NCI-H510A treated with DMSO at 0.1 percent for 48 hours (cell line): ENCODE data around the gene SLX4IP.

Experiments used
- DNase-seq: peaks from one replicate; lab custom pipeline; 2025; lab: John Stamatoyannopoulos, UW

SLX4IP gene

GRCh38 chr20:10466855-10467254, 31.8 kb downstream of the SLX4IP start:
- no peak for DNase-seq

DNA sequence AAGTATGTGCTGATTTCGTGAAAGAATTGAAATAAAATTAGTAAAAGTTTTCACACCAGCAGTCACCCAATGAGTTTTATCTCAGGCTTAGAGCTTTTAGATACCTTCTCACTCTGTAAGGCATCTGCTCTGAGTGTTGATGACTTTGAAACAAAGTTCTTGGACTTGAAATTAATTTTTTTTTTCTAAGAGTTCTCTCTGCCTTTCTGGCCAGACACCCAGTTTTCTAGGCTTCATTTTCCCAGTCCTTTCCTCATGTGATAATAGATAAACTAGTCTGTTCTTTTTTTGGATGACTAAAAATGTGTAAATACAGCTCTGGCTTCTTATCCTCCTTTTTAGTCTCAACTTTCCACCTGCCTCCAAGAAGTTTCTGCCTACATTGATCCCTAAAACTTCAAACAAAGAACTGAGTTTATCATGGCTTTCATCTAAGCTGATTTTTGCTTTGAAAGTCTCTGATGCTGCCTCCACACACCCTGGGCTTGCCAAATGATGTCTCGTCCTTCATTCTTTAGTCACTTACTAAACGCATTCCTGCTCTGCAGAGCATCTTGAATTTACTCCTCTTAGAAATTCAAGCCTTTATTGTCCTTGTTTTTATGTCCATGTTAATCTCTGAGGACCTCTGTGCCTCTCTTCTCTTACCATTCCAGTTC, 32.7 kb downstream of the SLX4IP start:
- DNase-seq, result no peak

DNA sequence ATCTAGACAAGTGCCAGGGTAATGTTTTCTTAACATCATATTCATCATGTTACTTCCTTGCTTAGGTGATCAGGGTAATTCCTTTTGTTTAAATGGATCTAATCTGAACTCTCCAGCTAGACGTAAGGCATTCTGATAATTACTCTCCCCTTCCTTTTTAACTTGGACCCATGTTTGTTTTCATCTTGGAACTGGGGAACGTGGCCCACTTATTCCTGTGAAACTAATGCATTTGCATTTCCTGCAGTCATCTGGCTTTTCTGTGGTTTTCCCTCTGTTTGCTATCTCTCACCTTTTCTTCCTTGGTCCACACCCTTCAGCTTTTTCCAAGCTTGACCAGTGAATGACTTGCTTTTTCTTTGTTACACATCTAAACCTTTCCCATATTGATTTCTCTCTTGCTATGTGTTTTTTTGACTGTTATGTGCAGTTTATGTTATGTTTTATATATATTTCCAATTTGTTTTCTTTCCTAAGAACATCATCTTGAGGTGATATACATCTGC, 33.3 kb downstream of the SLX4IP start:
- DNase-seq, result no peak

DNA sequence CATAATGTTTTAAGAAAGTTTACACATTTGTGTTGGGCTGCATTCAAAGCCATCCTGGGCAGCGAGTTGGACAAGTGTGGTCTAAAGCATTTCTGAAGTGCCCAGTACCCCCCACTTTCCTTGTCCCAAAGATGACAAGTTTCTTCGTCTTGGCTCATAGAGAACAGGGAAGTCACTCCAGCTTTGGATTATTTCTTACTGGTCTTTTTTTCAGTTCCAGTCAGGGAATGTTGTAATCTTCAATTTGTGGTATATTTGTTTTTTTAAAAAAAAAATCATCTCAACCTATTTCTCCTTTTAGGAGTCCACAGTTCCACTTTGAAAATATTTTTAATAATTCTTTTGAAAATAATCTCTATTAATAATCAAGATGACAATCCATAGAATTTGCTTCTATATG, 34.0 kb downstream of the SLX4IP start:
- DNase-seq, result no peak

GRCh38 chr20:10469599-10469998, 34.5 kb downstream of the SLX4IP start:
- DNase-seq, result peak; percentile 93

- DNase-seq, result no peak
Observed at GRCh38 chr20:10470276-10470675, 35.2 kb downstream of the SLX4IP start.

GRCh38 chr20:10472871-10473270, 37.8 kb downstream of the SLX4IP start:
- DNase-seq, result no peak

- DNase-seq, result no peak
Observed at GRCh38 chr20:10474606-10475184, 39.6 kb downstream of the SLX4IP start.

DNA sequence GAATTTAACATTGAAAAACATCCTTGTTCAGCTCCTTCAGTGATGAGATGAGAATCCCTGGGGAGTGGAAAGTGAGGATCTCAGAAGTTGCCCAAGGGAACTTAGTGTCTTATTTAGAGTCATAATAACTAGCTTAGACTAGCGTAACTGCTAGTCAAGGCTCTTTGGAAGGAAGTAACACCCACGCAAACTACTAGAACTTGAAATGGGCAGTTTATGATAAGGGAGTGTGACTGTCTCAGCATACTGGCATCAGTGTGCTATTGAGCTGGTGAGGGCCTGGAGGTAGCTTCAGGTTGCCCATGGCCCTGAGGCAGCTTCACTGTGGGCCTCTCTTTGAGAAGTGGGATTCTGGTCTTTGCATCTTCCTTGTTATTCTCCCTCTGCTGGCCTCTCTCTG, 40.1 kb downstream of the SLX4IP start:
- DNase-seq, result no peak

- DNase-seq, result no peak
Observed at GRCh38 chr20:10476319-10476724, 41.2 kb downstream of the SLX4IP start.

GRCh38 chr20:10478205-10478604, 43.1 kb downstream of the SLX4IP start:
- DNase-seq, result no peak

DNA sequence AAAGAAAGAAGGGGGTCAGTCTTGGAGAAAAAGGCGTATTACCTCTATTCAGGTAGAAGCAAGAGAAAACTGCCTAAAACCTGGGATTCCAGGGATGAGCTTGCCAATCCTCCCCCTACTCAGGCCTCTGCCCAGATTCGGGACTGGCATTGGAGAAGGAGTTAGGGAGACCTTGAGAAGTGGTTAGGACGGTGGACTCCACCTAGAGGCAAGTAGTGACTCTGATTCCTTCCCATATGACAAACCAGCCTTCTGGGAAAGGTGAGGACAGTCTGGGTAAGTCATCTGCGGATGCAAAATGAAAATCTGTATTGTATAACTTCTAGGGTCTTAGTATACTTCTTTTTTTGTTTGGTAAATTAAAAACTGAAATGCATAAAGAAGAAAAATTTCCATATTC, 43.8 kb downstream of the SLX4IP start:
- DNase-seq, result no peak

DNA sequence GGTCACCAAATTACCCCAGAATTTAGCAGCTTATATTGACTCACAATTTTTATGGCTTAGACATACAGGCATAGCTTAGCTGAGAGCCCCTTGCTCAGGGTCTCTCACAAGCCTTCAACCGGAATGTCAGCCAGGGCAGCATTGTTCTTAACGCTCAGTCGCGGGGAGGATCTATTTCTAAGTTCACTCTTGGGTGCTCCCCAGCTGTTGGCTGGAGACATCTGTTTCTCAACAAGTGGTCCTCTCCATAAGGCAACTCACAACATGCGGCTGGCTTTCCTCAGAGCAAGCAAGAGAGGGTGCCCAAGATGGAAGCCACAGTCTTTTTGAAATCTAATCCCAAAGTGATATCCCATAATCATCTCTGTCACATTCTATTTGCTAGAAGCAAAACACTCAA, 46.6 kb downstream of the SLX4IP start:
- no peak for DNase-seq

DNA sequence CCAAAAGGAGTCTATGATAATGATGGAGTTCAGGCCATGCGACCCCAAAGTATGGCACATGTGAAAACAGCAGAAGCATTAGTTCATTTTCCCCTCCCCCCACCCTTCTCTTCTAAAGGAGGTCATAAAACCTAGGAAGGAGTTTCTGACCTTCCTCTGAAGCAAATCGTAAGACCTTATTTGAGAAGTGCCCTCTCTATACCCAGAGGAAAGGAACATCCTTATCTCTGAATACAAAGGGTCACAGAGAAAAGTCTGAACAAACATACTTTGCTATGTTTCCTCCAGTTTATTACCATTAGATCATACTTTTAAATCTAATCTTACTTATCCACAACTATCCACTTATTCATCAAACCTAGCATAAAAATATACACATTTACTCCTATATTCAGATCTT, 48.6 kb downstream of the SLX4IP start:
- no peak for DNase-seq

GRCh38 chr20:10487142-10488136, 52.3 kb downstream of the SLX4IP start:
- no peak for DNase-seq

GRCh38 chr20:10488534-10488933, 53.4 kb downstream of the SLX4IP start:
- DNase-seq, result no peak

- no peak for DNase-seq
Observed at GRCh38 chr20:10489853-10490252, 54.7 kb downstream of the SLX4IP start.

- no peak for DNase-seq
Observed at GRCh38 chr20:10490257-10490656, 55.2 kb downstream of the SLX4IP start.

DNA sequence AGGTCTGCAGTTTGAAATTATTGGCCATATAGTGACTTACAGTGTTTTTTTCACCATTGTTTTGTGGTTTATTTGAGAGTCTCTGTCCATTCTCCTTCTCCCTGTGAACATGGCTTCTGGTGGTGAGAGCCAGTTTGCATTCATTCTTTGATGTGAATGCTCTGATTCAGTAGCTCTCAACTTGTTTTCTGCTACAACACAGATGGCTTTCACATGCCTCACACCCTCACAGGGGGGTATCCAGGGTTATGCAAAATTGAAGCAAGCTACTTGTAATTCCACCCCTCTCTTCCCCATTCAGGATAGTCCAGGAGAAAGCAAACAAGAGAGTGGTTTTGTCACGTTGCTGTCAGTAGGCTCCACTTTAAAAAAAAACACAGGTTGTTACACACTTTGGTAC, 55.6 kb downstream of the SLX4IP start:
- no peak for DNase-seq

GRCh38 chr20:10492065-10492464, 57.0 kb downstream of the SLX4IP start:
- no peak for DNase-seq

DNA sequence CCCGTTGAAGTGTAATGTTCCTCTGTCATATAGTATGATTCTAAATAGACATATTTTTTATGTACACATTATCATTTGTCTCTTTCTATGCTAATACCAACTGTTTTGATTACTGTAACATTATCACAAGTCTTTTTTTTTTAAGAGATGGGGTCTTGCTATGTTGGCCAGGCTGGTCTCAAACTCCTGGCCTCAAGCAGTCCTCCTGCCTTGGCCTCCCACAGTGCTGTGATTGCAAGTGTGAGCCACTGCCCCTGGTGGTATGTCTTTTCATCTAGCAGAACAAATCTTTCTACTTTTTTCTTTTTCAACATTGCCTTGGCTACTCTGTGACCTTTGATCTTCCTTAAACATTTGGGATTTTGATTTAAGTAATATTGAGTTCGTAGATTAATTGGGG, 57.7 kb downstream of the SLX4IP start:
- DNase-seq, result no peak

DNA sequence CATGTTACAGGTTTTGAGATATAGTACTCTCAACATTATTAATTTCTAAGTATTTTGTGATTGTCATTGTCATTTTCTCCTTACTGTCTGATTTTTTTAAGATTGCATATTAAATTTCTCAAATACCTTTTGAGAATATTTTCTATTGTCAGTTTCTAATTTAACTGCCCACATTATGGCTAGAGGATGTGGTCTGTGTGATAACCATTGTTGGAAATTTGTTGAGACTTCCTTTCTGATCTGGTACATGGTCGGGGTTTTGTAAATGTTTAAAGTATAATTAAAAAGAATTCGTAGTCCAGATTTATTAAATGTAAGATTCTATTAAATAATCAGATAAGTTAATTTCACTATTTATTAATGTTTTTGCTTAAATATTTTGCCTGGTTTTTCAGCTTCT, 60.1 kb downstream of the SLX4IP start:
- no peak for DNase-seq

DNA sequence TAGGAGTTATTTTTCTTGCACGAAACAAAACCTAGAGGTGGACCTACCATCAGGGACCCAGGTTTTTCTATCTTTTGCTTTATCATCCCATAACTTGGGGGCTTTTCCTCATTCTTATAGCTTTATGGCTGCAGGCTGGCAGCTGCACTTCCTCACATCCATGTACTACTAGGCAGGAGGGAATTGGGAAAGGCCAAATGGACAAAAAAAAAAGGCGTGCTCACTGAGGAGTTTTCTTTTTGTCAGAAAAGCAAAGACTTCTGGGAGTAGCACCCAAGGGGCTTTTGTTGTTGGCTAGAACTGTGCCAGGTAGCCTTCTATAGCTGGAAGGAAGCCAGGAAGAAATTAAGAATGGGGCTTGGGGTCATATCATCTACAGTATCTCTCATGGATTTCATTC, 61.4 kb downstream of the SLX4IP start:
- no peak for DNase-seq
